Measurements from ENCODE around the gene PIGU.

GRCh38 chr20:34628026-34628425 lies 48.9 kb downstream of the PIGU start:
- TF ChIP-seq CTCF (IDR thresholded peaks at IDR 0.05), result no peak
- no peak for TF ChIP-seq POLR2A (IDR thresholded peaks at IDR 0.05)
